LNCaP clone FGC (cell line): ENCODE results near the gene OR51B4.
"Not testable (repeated sequence)": the region's sequence is repeated elsewhere in the genome, so short reads cannot be mapped to it uniquely, and the experiment has no call there.

Experiments
- DNase-seq: peaks from one replicate; pipeline ENCODE4 v3.0.0-alpha.2; 2011; ENCODE audit warnings: low read depth
- H3K4me3 ChIP-seq: 2 replicates; pipeline ENCODE4 v1.5.1; 2011; ENCODE audit warnings: mild to moderate bottlenecking, low read depth, low read length, control low read depth
- TF ChIP-seq, protein P1 (sequence below): IDR thresholded peaks from 2 replicates; pipeline ENCODE4 v1.5.1; 2012; ENCODE audit warnings: mild to moderate bottlenecking; ENCODE audit not compliant: control insufficient read depth, insufficient read depth; ENCODE audit errors: extremely low read depth

The OR51B4 gene

GRCh38 chr11:5257296-5257695, 44.5 kb downstream of the OR51B4 start:
- TF ChIP-seq, protein P1, sequence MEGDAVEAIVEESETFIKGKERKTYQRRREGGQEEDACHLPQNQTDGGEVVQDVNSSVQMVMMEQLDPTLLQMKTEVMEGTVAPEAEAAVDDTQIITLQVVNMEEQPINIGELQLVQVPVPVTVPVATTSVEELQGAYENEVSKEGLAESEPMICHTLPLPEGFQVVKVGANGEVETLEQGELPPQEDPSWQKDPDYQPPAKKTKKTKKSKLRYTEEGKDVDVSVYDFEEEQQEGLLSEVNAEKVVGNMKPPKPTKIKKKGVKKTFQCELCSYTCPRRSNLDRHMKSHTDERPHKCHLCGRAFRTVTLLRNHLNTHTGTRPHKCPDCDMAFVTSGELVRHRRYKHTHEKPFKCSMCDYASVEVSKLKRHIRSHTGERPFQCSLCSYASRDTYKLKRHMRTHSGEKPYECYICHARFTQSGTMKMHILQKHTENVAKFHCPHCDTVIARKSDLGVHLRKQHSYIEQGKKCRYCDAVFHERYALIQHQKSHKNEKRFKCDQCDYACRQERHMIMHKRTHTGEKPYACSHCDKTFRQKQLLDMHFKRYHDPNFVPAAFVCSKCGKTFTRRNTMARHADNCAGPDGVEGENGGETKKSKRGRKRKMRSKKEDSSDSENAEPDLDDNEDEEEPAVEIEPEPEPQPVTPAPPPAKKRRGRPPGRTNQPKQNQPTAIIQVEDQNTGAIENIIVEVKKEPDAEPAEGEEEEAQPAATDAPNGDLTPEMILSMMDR = no peak
- no peak overlapping the region for H3K4me3 ChIP-seq
- DNase-seq = no peak

GRCh38 chr11:5254646-5255413, 46.9 kb downstream of the OR51B4 start, which contains the start of gene HBG2:
Gene HBG2, minus strand, starts transcription at chr11:5254781. Its CDS starts 53 bp downstream, at chr11:5254728.
- not testable (repeated sequence) for DNase-seq, H3K4me3 ChIP-seq

GRCh38 chr11:5254023-5254422, 47.7 kb downstream of the OR51B4 start:
- not testable (repeated sequence) for H3K4me3 ChIP-seq

GRCh38 chr11:5253440-5253839, 48.3 kb downstream of the OR51B4 start:
- not testable (repeated sequence) for H3K4me3 ChIP-seq

More at GRCh38 chr11:5254023-5254422, 47.7 kb downstream of the OR51B4 start:
- not testable (repeated sequence) for DNase-seq

GRCh38 chr11:5252919-5253265, 48.9 kb downstream of the OR51B4 start:
- TF ChIP-seq, protein P1 = no peak
- H3K4me3 ChIP-seq = no peak overlapping the region
- peak; percentile 57 for DNase-seq

More at GRCh38 chr11:5253440-5253839, 48.3 kb downstream of the OR51B4 start:
- DNase-seq = not testable (repeated sequence)

DNA sequence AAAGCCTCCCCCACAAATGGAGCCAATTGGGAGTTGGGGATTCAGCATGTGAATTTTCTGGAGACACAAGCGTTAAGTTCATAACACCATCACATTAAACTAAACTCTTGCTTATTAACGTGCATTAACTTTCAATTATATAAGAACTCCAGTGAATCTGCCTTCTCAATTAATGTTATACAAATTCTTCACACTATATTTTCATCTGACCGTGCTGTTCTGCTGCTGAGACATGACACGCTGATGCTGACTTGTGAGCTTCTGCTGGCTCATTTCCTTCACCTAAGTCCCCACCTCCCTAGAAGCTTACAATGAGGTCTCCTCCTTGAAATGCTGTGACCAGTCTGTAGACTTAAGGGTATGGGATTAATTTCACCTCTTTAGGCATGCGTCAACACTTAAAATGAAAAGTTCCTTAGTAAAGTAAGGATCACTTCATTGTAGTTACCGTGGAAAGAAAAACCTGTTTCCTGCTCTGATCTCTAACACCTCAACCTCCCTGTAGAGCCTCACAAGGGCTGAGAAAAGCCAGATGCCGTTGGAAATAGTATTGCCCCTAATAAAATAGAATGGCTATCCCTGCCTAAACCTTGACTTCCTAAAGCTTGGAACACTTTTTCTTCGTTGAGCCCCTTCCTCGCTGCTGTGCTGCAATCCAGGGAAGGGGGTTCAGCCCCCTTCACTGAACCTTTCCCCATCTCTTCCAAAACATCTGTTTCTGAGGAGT, 49.4 kb downstream of the OR51B4 start:
- no peak for DNase-seq
- TF ChIP-seq, protein P1 = no peak

DNA sequence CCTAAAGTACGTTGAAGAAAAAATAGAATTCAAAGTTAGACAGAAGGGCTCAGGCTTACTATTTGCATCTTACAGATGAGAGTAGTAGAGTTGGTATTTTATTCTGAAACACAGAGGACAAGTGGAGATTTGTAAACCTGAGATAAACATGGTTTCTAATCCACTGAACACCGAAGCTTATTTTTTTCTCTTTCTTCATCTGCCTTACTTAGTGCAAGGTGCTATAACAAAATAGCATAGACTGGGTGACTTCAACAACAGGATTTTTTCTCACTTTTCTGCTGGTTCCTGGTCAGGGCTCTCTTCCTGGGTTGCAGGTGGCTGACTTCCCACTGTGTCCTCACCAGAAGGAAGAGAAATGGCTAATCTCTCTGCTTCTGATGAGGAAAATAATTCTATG, 50.0 kb downstream of the OR51B4 start:
- no peak overlapping the region for H3K4me3 ChIP-seq
- TF ChIP-seq, protein P1 = no peak
- DNase-seq = no peak

More for the DNA sequence above, 49.4 kb downstream of the OR51B4 start:
- H3K4me3 ChIP-seq = no peak overlapping the region
